ENCODE results near the gene FYN.

DNA sequence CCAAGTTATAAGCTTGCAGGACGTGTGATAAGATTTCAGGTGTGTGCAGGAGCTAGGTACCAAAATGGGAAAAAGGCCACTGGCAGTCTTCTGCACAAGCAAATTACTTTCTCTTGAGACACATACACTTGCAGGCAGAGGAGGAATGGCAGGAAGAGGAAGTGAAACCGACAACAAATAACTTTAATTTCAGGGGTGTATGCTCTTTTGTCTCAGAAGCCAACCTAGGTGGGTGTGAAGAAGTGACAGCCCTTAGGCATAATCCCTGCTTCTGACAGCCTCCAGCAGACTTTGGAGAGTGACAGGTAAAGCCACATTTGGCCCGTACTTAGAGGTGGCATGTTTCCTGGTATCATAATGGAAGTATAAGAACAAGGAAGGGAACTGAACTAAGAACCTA, 148.7 kb downstream of the FYN start:
- TF ChIP-seq CEBPB (IDR thresholded peaks at IDR 0.05) (no peak), YY1 (IDR thresholded peaks at IDR 0.05; ENCODE audit: low read depth) (no peak), TAF1 (IDR thresholded peaks at IDR 0.05; ENCODE audit: low read depth) (no peak), EGR1 (IDR thresholded peaks at IDR 0.05) (no peak), RAD21 (IDR thresholded peaks at IDR 0.05; ENCODE audit: low read depth) (no peak), CREB1 (IDR thresholded peaks at IDR 0.05; ENCODE audit: low read depth) (no peak), EP300 (IDR thresholded peaks at IDR 0.05; ENCODE audit: borderline replicate concordance) (no peak), NFIC (IDR thresholded peaks at IDR 0.05) (no peak)
- TF ChIP-seq, protein P1, sequence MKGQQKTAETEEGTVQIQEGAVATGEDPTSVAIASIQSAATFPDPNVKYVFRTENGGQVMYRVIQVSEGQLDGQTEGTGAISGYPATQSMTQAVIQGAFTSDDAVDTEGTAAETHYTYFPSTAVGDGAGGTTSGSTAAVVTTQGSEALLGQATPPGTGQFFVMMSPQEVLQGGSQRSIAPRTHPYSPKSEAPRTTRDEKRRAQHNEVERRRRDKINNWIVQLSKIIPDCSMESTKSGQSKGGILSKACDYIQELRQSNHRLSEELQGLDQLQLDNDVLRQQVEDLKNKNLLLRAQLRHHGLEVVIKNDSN (IDR thresholded peaks at IDR 0.05): no peak
- TF ChIP-seq, protein P2, sequence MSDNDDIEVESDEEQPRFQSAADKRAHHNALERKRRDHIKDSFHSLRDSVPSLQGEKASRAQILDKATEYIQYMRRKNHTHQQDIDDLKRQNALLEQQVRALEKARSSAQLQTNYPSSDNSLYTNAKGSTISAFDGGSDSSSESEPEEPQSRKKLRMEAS (IDR thresholded peaks at IDR 0.05): no peak
- TF ChIP-seq, protein P3, sequence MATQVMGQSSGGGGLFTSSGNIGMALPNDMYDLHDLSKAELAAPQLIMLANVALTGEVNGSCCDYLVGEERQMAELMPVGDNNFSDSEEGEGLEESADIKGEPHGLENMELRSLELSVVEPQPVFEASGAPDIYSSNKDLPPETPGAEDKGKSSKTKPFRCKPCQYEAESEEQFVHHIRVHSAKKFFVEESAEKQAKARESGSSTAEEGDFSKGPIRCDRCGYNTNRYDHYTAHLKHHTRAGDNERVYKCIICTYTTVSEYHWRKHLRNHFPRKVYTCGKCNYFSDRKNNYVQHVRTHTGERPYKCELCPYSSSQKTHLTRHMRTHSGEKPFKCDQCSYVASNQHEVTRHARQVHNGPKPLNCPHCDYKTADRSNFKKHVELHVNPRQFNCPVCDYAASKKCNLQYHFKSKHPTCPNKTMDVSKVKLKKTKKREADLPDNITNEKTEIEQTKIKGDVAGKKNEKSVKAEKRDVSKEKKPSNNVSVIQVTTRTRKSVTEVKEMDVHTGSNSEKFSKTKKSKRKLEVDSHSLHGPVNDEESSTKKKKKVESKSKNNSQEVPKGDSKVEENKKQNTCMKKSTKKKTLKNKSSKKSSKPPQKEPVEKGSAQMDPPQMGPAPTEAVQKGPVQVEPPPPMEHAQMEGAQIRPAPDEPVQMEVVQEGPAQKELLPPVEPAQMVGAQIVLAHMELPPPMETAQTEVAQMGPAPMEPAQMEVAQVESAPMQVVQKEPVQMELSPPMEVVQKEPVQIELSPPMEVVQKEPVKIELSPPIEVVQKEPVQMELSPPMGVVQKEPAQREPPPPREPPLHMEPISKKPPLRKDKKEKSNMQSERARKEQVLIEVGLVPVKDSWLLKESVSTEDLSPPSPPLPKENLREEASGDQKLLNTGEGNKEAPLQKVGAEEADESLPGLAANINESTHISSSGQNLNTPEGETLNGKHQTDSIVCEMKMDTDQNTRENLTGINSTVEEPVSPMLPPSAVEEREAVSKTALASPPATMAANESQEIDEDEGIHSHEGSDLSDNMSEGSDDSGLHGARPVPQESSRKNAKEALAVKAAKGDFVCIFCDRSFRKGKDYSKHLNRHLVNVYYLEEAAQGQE (IDR thresholded peaks at IDR 0.05; ENCODE audit: low read depth): no peak

Measured in Ishikawa (cell line).